ENCODE data around the gene OSTN.
"Not testable (repeated sequence)": the region's sequence is repeated elsewhere in the genome, so short reads cannot be mapped to it uniquely, and the experiment has no call there.

OSTN gene

GRCh38 chr3:191268737-191269136 lies 69.7 kb downstream of the OSTN start:
- no peak for DNase-seq

GRCh38 chr3:191269289-191270085 lies 70.4 kb downstream of the OSTN start:
- no peak for DNase-seq

- DNase-seq: not testable (repeated sequence)
Measured at GRCh38 chr3:191275244-191275643, 76.2 kb downstream of the OSTN start.

- no peak for DNase-seq
Measured at GRCh38 chr3:191275751-191276150, 76.7 kb downstream of the OSTN start.

GRCh38 chr3:191280111-191280510 lies 81.1 kb downstream of the OSTN start:
- no peak for DNase-seq

- DNase-seq: no peak
Measured at GRCh38 chr3:191280882-191281281, 81.8 kb downstream of the OSTN start.

- no peak for DNase-seq
Measured at GRCh38 chr3:191282251-191283185, 83.5 kb downstream of the OSTN start.

GRCh38 chr3:191283400-191283799 lies 84.4 kb downstream of the OSTN start:
- DNase-seq: no peak

- DNase-seq: no peak
Measured at GRCh38 chr3:191290311-191291025, 91.4 kb downstream of the OSTN start.

- no peak for DNase-seq
Measured at GRCh38 chr3:191292243-191293015, 93.4 kb downstream of the OSTN start.

- DNase-seq: no peak
Measured at GRCh38 chr3:191294291-191294690, 95.2 kb downstream of the OSTN start.

GRCh38 chr3:191296041-191296541 lies 97.0 kb downstream of the OSTN start:
- DNase-seq: no peak

- DNase-seq: no peak
Measured at GRCh38 chr3:191298846-191299245, 99.8 kb downstream of the OSTN start.

GRCh38 chr3:191300422-191300821 lies 101.4 kb downstream of the OSTN start:
- DNase-seq: no peak

- DNase-seq: no peak
Measured at GRCh38 chr3:191301017-191301416, 102.0 kb downstream of the OSTN start.

GRCh38 chr3:191301782-191302411 lies 102.9 kb downstream of the OSTN start:
- no peak for DNase-seq

- DNase-seq: no peak
Measured at GRCh38 chr3:191302451-191302850, 103.4 kb downstream of the OSTN start.

- no peak for DNase-seq
Measured at GRCh38 chr3:191303596-191303995, 104.6 kb downstream of the OSTN start.

- no peak for DNase-seq
Measured at GRCh38 chr3:191306428-191306827, 107.4 kb downstream of the OSTN start.

GRCh38 chr3:191307341-191307740 lies 108.3 kb downstream of the OSTN start:
- no peak for DNase-seq

GRCh38 chr3:191313296-191313695 lies 114.3 kb downstream of the OSTN start:
- no peak for DNase-seq

Data from stimulated activated naive CD4-positive, alpha-beta T cell treated with Interleukin-2 at 50 U/mL for 16 hours (primary cell).